ENCODE measurements around the gene CA11.
A peak's percentile ranks its signal among the peaks of the same experiment; 100 is the strongest.
"Not testable (repeated sequence)": the region's sequence is repeated elsewhere in the genome, so short reads cannot be mapped to it uniquely, and the experiment has no call there.

CA11 gene

DNA sequence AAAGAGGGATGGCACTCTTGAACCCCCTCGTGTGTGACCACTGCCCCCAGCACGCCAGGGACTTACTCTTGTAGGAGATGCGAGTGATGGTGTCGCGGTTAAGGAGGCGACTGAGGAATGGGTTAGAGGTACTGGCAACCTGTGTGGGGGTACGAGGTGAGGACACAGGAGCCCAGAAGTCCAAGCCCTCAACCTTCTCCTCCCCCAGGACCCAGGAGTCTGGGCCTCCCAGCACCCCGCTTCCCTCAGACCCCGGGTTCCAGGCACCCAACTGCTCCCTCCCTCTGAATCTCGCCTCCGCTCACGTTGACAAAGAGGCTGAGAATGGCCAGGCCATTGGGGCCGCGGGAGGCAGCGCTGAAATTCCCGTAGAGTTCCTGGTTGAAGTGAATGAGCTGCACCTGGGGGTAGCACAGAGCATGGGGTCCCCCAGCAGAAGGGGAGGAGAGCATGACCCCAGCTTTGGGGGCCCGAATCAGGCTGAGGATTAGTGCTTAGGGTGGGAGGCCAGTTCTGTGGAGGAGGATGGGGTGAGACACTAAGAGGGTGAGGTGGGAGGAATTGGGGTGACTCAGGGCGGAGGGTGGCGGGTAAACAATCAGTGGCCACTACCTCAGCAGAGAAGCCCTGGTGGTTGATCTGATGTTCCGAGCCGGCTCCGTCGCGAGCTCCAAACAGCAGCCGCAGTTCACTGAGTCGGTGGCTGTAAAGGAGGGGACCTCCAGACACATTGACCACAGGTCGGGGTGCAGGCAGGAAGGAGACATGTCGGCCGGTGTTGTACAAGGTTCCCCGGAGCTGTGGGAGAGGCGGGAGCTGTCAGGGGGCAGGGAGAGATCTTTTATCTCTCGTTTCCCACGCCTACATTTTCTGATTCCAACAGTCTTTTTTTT lies 6.3 kb downstream of the CA11 start:
- no peak for DNase-seq

DNA sequence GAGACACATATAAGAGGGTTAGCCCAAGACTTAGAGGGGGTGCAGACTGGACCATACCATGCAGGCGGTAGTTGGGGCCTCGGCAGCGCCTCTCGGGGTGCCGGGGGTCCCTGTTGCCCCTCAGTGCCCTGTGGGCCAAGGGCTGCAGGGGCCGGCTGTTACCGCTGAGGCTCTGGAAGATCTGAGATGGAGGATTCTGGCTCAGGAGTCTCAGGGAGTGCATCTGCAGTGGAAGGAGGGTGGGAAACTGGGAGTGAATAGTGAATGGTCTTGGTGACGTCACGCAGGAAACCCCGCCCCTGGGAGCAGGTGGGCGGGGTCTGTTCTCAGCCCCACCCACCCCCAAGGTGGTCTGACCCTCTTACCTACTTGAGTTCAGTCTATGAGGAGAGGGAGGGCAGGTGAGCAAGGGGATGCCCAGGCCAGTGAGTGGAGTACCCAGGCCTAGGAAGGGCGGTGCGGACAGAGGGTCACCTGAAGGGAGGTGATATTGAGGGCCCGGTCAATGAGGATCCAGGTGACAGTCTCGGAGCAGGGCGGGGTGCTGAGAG lies 7.1 kb downstream of the CA11 start:
- DNase-seq: peak; percentile 50

DNA sequence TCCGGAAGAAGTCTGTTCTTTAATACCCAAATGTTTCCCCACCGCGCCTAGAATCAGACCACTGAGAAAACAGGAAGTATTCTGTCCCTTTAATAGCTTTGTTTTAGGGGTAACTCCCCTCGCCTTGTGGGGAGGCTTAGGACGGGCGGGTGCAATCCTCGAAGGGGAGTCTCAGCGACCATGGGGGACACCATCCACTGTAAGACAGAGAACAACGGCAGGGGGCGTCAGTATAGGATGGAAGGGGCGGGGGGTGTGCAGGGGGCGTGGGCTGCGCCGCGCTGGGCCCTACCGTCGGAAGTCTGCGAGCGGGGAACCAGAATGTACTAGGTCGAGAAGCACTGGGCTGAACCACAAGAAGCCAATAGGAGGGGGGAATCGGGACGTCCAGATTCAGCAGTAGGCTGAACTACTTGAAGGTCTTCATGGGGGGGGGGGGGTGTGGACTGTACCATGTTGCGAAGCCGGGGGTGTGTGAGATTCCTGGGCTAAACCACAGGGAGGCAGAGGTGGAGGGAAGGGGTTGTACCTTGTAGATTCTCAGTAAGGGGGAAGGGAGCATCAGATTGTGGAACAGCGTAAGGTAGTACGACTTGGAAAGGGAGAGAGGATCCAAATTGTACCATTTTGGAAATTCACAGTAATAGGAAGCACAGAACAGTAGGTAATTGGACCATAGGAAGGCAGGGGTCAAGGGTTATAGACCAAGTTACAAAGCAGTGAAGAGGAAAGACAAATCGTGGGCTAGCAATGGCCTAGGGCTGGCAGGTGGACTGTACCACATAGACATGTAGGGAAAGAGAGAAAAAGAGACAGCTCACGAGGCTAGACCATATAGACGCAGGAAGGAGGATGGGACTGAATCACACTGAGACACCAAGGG lies 7.8 kb downstream of the CA11 start:
- DNase-seq: peak; percentile 96

DNA sequence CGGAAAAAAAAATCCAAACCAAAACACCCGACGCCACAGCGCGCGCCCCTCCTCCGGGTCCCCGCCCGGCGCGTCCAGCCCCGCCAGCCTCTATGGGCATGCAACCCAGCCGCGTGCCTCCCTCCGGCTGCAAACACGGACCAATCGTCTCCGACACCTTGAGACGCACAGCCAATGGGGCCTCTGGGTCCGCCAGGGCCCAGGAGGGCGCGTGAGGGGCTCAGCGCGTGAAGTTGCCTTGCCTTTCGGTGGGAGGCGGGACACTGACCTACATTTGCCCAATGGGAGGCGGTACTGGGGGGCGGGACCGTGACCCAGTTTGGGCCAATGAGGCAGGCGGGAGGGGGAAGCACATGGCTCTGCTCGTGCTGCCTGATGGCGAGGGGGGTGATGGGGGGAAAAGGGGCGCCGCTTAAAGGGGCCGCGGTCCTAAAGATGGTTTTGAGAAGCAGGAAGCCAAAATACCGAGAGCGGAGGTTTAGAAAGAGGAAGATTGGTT lies 8.5 kb downstream of the CA11 start:
- DNase-seq: peak; percentile 100

DNA sequence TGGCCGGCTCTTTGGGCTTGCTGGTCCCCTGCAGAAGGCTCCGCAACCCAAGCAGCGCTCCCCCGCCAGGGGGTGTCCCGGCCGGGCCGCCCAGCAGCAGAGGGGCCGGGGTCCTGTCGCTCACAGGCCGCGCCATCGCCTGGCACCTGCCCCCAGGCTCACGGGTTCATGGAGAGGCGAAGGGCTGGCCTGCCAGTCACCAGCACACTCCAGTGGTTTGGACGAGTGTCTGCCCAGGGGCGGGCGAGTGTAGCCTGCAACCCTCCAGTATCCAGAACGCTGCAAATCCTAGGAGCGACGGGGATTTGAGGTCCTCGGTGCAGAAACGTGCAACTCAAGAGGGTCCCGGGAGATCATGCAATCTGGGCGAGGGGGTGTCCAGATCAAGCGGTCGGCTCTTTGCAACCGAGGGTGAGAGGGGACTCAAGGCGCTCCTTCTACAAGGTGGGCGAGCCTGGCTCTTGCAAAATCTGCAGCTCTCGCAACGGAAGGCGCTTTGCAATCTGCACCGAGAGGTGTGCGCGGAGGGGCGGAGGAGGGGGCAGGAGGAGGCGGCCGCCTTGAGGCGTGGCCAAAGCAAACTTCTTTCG lies 9.0 kb downstream of the CA11 start, which contains the start of gene DBP:
TSS of gene DBP (minus strand) at position 521 of the 590 bp plus-strand sequence. CDS start at position 136, 385 bp downstream.
- DNase-seq: no peak

DNA sequence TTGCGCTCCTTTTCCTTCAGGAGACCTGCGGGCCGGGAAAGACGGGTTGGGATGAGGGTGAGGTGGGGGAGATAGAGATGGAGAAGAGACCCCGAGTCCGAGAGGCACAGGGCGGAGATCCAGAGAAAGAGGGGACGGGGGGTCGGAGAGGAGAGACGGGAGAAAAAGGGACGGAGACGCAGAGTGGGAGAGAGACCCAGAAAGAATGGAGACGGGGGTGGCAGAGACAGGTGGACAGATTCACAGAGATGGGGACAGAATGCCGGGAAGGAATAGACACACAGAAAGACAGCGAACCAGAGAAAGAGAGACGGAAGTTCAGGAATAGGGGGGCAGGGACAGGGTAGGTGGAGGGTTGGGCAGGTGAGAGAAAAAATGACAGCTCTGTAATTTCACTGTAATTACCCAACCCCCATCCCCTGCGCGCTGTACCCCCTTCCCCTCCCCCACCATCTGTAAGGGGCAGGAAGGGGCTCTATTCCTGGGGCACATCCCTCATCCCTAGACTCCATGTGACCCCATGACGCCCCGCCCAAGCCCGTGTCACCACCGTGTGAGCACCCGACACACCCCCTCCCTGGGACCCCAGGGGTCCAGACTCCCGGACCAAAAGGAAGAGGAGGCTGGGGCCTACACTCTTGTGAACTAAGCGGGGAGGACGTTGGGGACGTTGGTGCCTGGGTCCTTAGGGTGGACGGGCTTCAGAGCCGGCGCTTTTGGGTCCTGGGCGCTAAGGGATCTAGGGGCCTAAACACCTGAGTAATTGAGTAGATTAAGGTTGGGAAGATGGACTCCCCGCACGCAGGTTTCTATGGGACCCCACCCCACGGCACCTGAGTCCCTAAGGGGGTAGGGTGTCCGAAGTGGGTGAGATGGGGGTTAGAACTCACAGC lies 9.8 kb downstream of the CA11 start:
- peak; percentile 51 for DNase-seq

DNA sequence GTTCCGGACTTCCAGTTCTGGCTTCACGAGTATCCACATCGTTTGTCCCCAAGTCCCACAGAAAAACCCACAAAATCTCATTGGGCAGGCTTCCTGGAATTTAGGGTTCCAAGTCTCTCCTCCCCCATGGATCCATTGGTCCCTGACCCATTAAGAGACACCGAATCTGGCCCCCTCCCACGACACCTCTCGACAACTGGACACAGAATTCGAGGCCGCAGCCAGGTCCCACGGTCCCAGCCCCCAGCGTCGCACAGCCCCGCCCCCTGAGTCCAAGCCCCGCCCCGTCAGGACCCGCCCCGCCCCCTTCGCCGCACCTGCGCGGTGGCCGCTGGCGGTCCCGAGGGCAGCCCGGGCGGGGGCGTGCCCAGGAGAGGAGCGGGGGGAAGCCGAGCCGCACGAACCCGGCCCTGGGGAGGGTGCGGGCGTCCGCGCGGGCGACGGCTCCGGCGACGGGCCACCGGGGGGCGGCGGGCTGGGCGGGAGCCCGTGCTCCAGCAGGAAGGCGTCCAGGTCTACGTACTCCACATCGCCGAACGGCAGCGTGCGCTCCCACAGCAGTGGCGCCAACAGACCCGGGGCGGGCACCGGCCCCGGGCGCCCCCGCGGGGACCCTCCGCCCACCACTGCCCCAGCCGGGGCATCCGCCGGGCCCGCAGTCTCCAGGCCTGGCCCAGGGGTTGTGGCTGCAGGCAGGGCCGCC lies 10.6 kb downstream of the CA11 start:
- peak; percentile 82 for DNase-seq

DNA sequence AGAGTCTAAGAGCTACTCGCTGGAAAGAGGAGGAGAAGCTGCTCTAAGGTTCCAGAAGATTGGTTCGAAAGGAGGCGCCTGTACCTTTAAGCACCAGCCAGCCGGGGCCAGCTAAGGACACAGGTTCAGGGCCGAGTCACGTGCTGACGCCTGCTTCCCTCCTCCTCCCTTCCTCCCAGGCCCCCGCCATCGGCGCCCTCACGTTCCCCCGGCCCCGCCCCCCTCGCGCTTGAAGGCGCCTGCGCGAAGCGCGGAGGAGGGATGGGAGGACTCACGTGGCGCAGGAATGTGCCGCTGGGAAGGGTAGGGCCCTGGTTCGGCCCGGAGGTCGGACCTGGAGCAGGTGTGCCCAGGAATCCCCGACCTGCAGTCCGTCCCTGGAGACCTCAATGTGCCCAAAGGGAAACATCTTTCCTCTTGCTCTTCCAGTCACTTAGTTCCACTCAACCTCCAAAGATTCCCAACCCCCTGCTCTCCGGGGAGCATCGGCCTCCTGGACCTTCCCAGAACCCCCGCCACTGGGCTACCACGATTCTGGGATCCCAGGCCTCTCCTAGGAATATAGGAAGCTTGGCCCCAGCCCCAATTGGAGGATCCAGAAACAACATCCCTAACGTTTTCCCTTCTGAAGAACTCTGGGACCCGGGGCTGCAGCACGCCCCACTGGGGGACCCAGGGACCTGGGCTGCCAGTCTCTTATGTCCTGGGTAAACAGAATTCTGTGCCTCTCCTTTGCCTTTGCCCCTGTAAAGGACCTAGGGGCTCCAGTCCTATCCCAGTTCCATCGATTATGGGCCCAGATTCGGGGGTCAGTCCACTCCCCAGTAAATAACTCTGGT lies 11.3 kb downstream of the CA11 start:
- DNase-seq: peak; percentile 99

DNA sequence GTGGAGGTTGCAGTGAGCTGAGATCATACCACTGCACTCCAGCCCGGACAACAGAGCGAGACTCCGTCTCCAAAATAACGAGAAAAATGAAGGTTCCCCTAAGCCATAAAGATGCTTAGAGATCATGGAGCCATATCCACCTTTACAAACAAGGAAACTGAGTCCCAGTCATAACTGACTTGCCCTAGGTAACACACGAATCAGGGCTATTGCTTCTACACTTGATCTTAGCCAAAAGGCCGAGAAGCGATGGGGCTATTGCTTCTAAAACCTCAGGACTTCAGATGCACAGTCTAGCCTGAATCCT lies 12.0 kb downstream of the CA11 start:
- no peak for DNase-seq

DNA sequence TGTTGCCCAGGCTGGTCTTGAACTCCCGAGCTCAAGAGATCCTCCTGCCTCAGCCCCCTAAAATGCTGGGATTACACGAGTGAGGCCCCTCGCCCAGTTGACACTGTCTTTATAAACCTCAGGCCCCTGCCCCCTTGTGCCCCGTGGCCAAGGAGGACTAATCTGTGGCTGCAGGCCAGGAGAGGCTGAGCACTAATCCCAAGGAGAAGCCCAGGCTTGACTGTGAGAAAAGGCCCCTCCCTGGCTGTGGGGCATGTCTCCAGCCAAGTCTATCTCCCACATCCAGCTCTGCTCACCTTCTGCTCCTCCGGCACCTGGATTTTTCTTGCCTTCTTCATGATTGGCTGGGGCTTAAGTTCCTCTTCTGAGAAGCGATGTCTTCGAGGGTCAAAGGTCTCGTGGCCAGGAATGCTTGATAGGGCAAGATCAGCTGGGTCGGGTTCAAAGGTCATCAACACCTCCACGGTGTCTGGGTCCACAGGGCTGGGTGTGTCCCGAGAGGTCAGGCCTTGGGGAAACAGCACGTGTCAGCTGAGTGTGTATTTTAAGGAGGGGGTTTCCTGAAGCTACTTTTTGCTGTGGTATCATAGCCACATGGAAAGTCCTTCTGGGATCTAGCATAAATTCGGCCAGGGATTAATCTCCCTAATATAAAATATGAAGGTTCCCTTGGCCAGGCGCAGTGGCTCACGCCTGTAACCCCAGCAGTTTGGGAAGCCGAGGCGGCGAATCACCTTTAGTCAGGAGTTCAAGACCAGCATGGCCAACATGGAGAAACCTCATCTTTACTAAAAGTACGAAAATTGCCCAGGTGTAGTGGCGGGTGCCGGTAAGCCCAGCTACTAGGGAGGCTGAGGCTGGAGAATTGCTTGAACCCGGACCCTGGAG lies 12.6 kb downstream of the CA11 start:
- DNase-seq: peak; percentile 84

DNA sequence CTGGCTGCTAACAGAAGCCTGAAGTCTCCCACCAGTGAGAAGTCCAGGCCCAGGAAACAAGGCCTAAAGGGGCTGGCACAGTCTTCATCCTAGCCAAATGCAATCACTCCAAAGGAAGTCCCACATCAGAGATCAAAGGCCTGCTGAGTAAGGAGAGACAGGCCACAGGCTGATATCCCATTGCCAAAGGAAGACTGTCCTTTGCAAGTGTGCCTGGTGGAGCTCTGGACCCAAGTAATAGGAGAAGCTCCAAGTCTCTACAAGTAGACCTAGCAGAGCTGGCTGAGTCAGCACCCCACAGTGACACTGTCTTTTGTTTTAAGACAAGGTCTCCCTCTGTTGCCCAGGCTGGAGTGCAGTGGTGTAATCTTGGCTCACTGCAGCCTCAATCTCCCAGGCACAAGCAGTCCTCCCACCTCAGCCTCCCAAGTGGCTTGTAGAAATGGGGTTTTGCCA lies 13.3 kb downstream of the CA11 start:
- DNase-seq: no peak

DNA sequence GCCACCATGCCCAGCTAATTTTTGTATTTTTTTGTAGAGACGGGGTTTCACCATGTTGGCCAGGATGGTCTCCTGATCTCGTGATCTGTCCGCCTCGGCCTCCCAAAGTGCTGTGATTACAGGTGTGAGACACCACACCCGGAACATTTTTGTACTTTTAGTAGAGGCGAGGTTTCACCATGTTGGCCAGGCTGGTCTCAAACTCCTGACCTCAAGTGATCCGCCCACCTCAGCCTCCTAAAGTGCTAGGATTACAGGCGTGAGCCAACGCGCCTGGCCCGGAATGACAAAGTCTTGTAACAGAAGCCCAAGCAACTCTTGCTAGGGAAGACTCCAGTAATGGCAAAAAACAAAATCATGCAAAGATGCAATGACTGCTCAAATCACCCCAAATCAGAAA lies 13.7 kb downstream of the CA11 start:
- not testable (repeated sequence) for DNase-seq

DNA sequence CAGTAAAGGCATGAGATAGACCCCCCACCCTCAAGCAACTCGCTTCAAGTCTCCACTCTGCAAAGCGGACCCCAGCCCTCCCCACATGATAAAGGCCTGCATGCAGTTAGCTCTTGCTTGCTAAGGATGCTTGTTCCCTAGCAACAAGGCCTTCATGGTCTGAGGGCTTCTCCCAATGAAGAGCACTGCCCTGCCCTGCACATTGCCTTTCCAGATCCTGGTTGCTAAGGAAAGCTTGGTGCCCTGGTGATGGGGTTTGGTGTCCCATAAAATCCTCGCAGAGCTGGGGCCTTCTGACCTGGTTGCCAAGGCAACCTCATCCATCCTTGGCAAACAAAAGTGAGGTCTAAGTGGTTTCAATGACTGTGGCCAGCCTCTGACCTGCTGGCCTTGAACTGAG lies 14.8 kb downstream of the CA11 start:
- DNase-seq: no peak

DNA sequence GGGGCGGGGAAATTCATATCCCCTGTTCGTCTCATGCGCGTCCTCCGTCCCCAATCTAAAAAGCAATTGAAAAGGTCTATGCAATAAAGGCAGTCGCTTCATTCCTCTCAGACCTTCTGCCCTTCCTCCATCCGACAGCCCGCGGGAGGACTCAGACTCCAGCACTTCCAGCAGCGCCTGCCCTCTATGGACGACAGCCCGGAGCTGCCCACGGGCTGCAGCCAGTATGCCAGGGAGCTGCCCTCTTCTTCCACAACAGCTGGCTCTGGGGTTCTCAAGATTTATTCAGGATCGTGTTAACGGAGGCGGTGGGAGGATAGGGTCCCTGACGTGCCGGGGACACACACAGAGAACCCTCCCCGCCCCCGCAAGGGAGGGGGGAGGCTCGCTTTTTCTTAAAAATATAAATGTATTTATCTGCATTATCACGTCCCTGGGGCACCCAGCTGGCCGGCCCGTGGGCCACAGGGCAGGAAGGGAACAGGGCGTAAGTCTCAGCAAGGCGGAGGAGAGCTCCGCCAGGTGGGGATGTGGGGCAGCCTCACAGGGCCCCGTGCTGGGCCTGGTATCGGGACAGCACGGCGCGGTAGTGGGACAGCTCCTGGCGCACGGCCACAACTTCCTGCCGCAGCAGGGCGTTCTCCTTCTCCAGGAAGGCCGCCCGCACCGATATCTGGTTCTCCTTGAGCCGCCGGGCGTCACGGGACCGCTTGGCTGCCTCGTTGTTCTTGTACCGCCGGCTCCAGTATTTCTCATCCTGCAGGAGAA lies 15.5 kb downstream of the CA11 start:
- no peak for DNase-seq

DNA sequence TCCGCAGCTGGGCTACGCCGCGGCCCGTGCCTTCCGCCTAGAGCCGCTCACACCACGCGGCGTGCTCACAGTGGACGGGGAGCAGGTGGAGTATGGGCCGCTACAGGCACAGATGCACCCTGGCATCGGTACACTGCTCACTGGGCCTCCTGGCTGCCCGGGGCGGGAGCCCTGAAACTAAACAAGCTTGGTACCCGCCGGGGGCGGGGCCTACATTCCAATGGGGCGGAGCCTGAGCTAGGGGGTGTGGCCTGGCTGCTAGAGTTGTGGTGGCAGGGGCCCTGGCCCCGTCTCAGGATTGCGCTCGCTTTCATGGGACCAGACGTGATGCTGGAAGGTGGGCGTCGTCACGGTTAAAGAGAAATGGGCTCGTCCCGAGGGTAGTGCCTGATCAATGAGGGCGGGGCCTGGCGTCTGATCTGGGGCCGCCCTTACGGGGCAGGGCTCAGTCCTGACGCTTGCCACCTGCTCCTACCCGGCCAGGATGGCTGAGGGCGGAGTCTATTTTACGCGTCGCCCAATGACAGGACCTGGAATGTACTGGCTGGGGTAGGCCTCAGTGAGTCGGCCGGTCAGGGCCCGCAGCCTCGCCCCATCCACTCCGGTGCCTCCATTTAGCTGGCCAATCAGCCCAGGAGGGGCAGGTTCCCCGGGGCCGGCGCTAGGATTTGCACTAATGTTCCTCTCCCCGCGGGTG lies 16.2 kb downstream of the CA11 start:
- DNase-seq: peak; percentile 85

DNA sequence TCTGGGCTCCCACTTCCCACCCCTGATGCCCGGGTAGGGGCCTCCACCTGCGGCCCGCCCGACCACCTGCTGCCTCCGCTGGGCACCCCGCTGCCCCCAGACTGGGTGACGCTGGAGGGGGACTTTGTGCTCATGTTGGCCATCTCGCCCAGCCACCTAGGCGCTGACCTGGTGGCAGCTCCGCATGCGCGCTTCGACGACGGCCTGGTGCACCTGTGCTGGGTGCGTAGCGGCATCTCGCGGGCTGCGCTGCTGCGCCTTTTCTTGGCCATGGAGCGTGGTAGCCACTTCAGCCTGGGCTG lies 16.7 kb downstream of the CA11 start:
- DNase-seq: no peak

DNA sequence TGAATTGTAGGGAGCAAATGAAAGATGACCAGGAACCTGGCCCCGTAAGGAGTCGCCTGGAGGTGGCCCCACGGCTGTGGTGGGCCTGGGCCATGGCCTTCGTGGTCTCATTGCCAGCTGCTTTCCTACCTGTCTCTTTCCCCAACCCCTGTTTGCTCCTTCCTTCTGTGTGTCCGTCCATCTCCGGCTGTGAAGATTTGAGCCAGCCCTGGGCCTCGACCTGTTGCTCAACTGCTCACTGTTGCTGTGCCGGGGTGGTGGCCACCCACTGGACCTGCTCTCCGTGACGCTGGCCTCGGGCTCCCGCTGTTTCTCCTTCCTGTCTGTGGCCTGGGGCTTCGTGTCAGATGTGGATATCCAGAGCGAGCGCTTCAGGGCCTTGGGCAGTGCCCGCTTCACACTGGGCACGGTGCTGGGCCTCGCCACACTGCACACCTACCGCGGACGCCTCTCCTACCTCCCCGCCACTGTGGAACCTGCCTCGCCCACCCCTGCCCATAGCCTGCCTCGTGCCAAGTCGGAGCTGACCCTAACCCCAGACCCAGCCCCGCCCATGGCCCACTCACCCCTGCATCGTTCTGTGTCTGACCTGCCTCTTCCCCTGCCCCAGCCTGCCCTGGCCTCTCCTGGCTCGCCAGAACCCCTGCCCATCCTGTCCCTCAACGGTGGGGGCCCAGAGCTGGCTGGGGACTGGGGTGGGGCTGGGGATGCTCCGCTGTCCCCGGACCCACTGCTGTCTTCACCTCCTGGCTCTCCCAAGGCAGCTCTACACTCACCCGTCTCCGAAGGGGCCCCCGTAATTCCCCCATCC lies 17.3 kb downstream of the CA11 start:
- no peak for DNase-seq
